ENCODE results near the gene SERGEF.

- TF ChIP-seq, protein P1, sequence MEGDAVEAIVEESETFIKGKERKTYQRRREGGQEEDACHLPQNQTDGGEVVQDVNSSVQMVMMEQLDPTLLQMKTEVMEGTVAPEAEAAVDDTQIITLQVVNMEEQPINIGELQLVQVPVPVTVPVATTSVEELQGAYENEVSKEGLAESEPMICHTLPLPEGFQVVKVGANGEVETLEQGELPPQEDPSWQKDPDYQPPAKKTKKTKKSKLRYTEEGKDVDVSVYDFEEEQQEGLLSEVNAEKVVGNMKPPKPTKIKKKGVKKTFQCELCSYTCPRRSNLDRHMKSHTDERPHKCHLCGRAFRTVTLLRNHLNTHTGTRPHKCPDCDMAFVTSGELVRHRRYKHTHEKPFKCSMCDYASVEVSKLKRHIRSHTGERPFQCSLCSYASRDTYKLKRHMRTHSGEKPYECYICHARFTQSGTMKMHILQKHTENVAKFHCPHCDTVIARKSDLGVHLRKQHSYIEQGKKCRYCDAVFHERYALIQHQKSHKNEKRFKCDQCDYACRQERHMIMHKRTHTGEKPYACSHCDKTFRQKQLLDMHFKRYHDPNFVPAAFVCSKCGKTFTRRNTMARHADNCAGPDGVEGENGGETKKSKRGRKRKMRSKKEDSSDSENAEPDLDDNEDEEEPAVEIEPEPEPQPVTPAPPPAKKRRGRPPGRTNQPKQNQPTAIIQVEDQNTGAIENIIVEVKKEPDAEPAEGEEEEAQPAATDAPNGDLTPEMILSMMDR (IDR thresholded peaks at IDR 0.05; ENCODE audit: low read length), result no peak
- TF ChIP-seq EZH2 (optimal IDR thresholded peaks at IDR 0.05; ENCODE audit: low read depth, low read length) (no peak), EZH2phosphoT487 (IDR thresholded peaks at IDR 0.05; ENCODE audit: low read length) (no peak)
Observed at GRCh38 chr11:17906436-17906835, 106.4 kb downstream of the SERGEF start.
